ENCODE data around the gene RBM19. TPM values are rescaled to one million over a fixed set of nuclear protein-coding genes. Genes with fewer than 3 reads are reported as not detected.

RBM19 gene
- polyA plus RNA-seq, 3 donors from 2014 or later = 0.27 to 16.7 (median 4.8) TPM

DNA sequence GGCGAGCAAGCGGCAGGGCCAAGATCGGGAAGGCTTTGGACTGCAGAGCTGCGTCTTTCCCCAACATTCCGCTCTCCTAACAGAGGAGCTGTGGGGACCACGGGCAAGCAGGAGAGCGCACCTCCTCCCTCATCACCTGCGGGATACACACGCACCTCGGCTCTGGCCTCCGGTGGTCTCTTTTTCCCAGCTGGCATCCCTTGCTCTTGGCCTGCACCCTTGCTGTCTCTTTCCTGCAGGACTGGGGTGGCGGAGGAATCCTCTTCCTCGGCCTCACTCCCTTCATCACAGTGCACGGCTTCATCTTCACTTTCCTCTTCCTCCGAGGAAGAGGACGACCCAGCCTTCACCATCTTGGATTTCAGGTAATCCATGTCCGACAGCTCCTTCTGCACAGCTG lies 8.5 kb downstream of the RBM19 start:
- Mint-ChIP-seq H3K36me3 (peaks cover 25 to 77% (median 35%) of the 10 kb centered on the region in 3 donors), H3K27ac (peak overlapping the region in 1 of 6 donors; percentile 28)

DNA sequence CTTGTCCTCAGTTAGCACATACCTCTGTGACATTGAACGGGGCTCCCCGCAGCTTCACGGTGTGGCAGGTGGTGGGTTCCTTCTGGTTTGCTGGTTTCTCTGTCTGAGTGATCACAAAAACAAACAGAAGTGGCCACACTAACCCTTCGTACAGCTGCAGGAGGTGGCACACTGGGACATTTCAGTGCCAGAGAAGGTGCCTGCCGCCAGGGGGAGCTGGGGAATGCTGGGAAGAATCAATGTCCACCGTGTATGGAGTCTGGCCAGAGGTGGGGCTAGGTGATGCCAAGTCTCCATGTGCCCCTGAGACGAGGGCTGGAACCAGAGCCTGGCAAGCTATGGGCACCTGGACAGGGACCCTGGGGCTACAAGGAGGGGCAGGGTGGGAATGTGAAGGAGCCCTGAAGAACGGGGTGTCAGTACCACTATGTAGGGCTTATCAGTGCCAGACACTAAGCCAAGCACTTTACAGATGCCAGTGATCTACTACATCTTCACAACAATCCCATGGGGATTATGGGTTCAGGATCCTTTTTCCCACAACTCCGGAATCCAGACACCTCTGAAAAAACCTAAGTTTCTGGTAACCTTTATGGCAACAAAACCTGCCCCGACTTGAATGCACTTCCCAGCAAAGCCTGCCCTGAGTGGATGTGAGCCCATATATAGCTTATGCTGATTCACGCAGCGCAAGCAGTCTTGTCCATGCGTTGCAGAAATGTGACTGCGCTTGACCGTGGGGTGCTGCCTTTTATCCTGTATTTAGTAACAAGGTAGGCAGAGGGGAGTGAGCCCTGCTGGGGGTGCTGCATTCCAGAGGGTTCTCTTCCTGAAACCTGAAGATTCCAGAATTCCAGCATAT lies 10.8 kb downstream of the RBM19 start:
- H3K4me3 Mint-ChIP-seq = no peak overlapping the region
- H3K36me3 Mint-ChIP-seq = peaks cover 21 to 68% (median 30%) of the 10 kb centered on the region in 3 donors
- H3K27me3 Mint-ChIP-seq (ENCODE audit: low read depth in 3 of 3) = peaks cover 0 to 3% (median 0%) of the 10 kb centered on the region in 3 donors
- no peak for DNase-seq
- H3K4me1 Mint-ChIP-seq = no peaks in the 10 kb centered on the region
- H3K27ac Mint-ChIP-seq = no peak overlapping the region
- no peaks in the 10 kb centered on the region for H3K9me3 Mint-ChIP-seq

More for the DNA sequence above, 8.5 kb downstream of the RBM19 start:
- Mint-ChIP-seq H3K4me3 (no peak overlapping the region), H3K9me3 (no peaks in the 10 kb centered on the region), H3K4me1 (no peaks in the 10 kb centered on the region), H3K27me3 (ENCODE audit: low read depth in 3 of 3) (peaks cover 0 to 3% (median 0%) of the 10 kb centered on the region in 3 donors)
- DNase-seq = no peak

DNA sequence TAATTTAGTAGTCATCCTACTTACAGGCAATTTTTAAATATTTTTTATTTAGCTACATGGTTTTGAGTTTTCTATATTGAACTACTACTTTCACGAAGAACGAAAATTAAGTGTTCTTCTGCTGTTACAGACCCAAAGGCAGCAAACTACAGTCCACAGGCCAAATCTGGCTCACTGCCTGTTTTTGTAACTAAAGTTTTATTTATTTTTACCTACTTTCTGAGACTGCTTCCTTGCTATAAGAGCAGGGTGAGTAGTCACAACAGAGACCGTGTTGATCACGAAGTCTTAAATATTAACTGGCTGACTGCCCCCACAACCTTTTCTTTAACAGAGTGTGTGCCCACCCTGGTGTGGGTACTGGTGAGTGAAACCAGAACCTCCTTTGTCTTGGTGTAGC lies 11.6 kb downstream of the RBM19 start:
- H3K27ac Mint-ChIP-seq = no peak overlapping the region
- H3K4me1 Mint-ChIP-seq = no peaks in the 10 kb centered on the region

DNA sequence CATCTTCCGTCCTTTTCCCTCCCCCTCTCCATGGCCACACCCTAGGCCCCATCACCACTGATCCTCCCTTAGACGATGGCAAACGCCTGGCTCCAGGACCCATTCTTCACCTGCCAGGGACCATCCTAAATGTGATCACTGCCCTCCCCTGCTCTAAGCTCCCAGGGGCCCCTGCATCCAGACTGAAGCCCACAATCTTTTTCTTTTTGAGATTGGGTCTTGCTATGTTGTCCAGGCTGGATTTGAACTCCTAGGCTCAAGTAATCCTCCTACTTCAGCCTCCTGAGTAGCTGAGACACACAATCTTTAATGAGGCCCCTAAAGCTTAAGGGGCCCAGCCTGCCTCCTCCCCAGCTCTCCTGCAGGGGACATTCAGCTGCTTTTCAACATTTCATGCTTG lies 15.3 kb downstream of the RBM19 start:
- H3K36me3 Mint-ChIP-seq = peaks cover 12 to 67% (median 35%) of the 10 kb centered on the region in 3 donors
- H3K27ac Mint-ChIP-seq = no peak overlapping the region
- H3K4me3 Mint-ChIP-seq = no peak overlapping the region
- H3K27me3 Mint-ChIP-seq (ENCODE audit: low read depth in 3 of 3) = peaks cover 0 to 3% (median 0%) of the 10 kb centered on the region in 3 donors
- H3K9me3 Mint-ChIP-seq = no peaks in the 10 kb centered on the region
- DNase-seq = no peak
- no peaks in the 10 kb centered on the region for H3K4me1 Mint-ChIP-seq

More for the DNA sequence above, 11.6 kb downstream of the RBM19 start:
- peaks cover 0 to 3% (median 0%) of the 10 kb centered on the region in 3 donors for H3K27me3 Mint-ChIP-seq (ENCODE audit: low read depth in 3 of 3)
- no peak overlapping the region for H3K4me3 Mint-ChIP-seq
- DNase-seq = no peak
- H3K36me3 Mint-ChIP-seq = peaks cover 21 to 65% (median 34%) of the 10 kb centered on the region in 3 donors
- H3K9me3 Mint-ChIP-seq = no peaks in the 10 kb centered on the region

DNA sequence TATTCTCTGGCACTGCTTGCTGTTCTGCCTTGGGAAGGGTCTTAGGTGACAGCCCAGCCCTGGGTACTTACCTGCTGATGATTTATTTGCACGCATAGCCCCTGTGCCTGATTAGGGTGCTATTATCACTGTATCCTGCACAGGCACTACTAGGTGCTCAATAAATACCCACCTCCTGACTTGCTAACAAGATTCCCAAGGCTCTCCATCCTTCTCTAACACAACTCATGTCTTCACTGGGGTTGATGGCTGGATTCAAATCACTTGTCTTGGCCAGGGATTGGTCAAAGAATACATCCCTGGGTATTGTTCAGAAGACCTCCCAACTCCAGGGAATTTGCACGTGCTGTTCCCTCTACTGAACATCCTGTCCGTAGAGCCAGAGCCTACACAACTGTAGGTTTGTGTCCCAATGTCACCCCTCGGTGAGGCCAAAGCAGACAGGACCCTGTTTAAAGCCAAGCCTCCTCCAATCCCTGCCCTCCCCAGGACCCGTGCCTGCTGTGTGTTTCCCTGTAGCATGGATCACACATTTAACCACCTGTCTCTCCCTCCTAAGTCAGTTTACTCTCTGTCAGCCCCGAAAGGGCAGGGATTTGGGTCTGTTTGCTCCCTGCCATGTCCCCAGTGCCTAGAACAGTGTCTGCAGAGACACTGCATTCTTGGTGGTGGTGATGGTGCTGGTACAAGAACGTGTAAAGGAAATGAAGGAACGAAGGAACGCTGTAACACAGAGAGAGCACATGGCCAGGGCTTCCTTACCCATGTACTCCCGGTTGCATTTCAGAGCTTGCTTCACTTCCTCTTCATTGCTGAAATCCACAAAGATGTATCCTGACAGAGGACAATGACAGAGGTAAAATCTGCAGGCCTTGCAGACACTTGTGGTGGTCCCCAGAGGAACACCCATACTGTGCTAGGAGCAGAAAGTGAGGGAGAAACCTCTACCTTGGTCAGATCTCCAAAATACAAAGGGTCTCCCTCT lies 16.5 kb downstream of the RBM19 start:
- no peaks in the 10 kb centered on the region for H3K4me1 Mint-ChIP-seq
- H3K36me3 Mint-ChIP-seq = peaks cover 11 to 71% (median 28%) of the 10 kb centered on the region in 3 donors
- H3K27me3 Mint-ChIP-seq (ENCODE audit: low read depth in 3 of 3) = peaks cover 0 to 2% (median 0%) of the 10 kb centered on the region in 3 donors
- H3K9me3 Mint-ChIP-seq = no peaks in the 10 kb centered on the region
- no peak overlapping the region for H3K4me3 Mint-ChIP-seq
- DNase-seq = no peak
- H3K27ac Mint-ChIP-seq = no peak overlapping the region

DNA sequence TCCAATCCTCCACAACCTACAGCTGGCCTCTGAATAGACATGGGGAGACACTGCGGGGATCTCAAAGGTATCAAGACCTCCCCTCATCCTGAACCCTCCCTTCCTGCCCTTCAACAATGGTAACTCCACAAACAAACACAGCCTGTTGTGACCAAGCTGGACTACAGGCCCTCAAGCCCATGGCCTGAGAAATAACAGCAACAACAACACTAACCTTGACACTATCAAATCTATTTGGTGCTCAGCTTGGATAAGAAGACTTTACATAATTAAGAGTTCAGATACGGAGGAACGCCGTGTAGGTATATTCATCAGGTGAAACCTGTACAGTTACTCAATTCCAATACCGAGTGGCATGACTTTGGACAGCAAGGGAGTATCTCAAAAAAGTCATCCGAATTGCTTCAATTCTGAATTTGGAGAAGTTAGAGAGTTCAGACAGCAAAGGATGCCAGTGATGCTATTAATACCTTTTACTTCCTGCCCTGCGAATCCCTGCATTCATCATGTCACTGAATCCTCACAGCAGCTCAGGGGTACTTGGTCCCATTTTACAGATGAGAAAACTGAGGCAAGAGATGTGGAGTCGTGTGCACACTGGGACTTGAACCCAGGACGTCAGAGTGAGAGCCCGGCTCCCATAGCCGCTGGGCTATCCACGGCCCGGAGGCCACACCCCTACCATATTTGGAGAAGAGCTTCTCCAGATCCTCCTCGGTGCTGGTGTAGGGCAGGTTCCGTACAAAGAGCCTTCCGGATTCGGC lies 17.8 kb downstream of the RBM19 start:
- Mint-ChIP-seq H3K9me3 (no peaks in the 10 kb centered on the region), H3K27ac (no peak overlapping the region), H3K27me3 (ENCODE audit: low read depth in 3 of 3) (peaks cover 0 to 2% (median 0%) of the 10 kb centered on the region in 3 donors), H3K4me1 (no peaks in the 10 kb centered on the region), H3K36me3 (peaks cover 11 to 64% (median 22%) of the 10 kb centered on the region in 3 donors), H3K4me3 (no peak overlapping the region)
- DNase-seq = no peak

DNA sequence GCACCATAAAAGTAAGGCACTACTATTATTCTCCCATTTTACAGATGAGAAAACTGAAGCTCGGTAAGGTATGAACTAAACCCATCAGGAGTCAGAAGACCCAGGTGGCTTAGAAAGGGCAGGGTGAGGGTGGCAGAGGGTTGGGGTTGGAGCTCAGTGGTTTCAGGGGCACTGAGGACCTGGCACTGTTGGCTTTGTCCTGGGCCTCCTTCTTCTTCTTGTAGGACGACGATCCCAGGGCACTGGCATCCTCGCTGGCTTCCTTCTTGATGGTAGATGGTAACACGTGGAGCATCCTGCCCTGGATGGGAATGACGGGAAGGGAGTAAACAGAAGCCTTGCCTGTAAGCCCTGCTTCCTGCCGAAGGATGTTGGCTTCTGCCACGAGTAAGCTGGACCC lies 19.9 kb downstream of the RBM19 start:
- H3K36me3 Mint-ChIP-seq = peaks cover 16 to 72% (median 31%) of the 10 kb centered on the region in 3 donors
- H3K4me3 Mint-ChIP-seq = no peak overlapping the region
- peaks cover 0 to 3% (median 2%) of the 10 kb centered on the region in 3 donors for H3K27me3 Mint-ChIP-seq (ENCODE audit: low read depth in 3 of 3)
- H3K9me3 Mint-ChIP-seq = no peaks in the 10 kb centered on the region
- no peak overlapping the region for H3K27ac Mint-ChIP-seq
- no peak for DNase-seq
- no peaks in the 10 kb centered on the region for H3K4me1 Mint-ChIP-seq

DNA sequence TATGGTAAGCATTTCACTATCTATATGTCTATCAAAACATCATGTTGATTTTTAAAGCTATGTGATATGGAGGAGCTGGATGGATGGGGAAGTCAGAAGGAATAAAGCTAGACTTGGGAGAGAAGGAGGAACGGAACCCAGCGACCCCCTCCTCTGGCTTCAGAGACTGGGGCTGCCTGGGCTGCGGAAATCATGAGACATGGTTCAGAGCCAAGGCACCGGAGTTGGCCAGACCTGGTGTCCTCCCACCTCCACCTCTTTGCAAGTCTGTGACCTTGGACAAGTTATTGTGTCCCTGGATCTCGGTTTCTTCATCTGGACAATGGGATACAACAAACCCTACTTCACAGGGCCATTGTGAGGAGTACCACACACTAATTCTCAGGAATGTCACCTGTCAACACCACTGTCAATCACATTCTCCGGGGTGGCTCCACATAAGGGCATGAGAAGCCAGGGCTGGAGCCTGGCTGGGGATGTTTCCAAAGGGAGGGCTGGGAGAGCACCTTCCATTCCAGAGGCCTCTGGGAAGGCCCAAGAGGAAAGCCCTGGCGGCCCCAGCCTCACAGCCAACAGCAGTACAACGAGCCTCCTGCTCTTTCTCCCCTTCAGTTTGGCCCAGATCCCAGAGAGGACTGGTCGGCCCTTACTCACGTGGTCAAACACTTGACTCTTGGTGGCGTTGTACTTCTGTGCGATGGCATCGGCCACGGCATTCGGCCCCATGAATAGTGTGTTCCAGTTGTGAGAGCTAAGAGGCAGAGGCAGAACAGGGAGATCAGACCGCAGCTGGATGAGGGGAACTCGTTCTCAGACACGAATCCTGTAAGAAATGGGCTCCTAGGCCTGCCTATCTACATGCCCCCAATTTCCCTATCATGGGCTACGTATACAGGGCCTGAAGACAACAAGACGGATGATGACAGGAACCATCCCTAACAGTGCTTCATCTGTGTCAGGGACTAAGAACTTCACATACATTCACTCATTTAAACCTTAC lies 20.7 kb downstream of the RBM19 start:
- Mint-ChIP-seq H3K27me3 (ENCODE audit: low read depth in 3 of 3) (peaks cover 0 to 3% (median 2%) of the 10 kb centered on the region in 3 donors), H3K4me3 (no peak overlapping the region), H3K27ac (no peak overlapping the region), H3K4me1 (no peaks in the 10 kb centered on the region), H3K36me3 (peaks cover 19 to 69% (median 33%) of the 10 kb centered on the region in 3 donors), H3K9me3 (no peaks in the 10 kb centered on the region)
- no peak for DNase-seq

DNA sequence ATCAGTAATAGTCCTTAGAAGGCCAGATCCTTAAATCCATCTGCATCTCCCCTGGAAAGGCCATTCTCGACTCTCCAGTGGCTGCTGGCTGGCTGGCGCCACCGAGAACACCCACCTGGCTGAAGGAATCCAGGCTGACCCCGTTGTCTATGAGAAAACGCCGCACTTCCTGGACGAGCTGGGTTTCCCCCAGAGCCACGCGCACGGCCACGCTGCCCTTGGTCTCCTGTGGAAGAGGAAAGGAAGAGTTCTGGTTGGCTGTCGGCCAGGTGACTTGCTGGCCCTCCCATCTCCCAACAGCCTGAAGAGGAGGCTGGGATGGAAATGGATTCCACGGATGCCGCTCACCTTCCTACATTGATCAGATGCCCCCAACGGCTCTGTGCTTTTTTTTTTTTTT lies 23.9 kb downstream of the RBM19 start:
- DNase-seq = no peak
- H3K9me3 Mint-ChIP-seq = no peaks in the 10 kb centered on the region
- H3K27me3 Mint-ChIP-seq (ENCODE audit: low read depth in 3 of 3) = peaks cover 0 to 3% (median 0%) of the 10 kb centered on the region in 3 donors
- H3K4me1 Mint-ChIP-seq = no peaks in the 10 kb centered on the region
- peaks cover 26 to 59% (median 26%) of the 10 kb centered on the region in 3 donors for H3K36me3 Mint-ChIP-seq
- no peak overlapping the region for H3K4me3 Mint-ChIP-seq
- no peak overlapping the region for H3K27ac Mint-ChIP-seq

DNA sequence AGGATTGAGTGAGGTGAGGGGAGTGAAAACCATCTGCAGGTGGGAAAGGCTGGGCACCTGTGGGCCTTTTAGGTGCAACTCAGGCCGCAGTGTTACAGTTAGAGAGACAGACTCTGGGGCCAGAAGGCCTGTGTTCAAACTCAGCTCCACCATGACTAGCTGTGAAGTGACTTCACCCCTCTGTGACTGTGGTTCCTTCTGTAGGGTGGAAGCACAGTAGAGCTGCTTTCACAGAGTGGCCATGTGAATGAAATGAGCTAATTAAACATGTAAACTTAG lies 25.0 kb downstream of the RBM19 start:
- DNase-seq = no peak
- H3K27me3 Mint-ChIP-seq (ENCODE audit: low read depth in 3 of 3) = peaks cover 0 to 3% (median 0%) of the 10 kb centered on the region in 3 donors
- H3K4me3 Mint-ChIP-seq = no peak overlapping the region
- H3K9me3 Mint-ChIP-seq = no peaks in the 10 kb centered on the region
- H3K4me1 Mint-ChIP-seq = no peaks in the 10 kb centered on the region
- H3K27ac Mint-ChIP-seq = no peak overlapping the region
- peaks cover 26 to 57% (median 33%) of the 10 kb centered on the region in 3 donors for H3K36me3 Mint-ChIP-seq

DNA sequence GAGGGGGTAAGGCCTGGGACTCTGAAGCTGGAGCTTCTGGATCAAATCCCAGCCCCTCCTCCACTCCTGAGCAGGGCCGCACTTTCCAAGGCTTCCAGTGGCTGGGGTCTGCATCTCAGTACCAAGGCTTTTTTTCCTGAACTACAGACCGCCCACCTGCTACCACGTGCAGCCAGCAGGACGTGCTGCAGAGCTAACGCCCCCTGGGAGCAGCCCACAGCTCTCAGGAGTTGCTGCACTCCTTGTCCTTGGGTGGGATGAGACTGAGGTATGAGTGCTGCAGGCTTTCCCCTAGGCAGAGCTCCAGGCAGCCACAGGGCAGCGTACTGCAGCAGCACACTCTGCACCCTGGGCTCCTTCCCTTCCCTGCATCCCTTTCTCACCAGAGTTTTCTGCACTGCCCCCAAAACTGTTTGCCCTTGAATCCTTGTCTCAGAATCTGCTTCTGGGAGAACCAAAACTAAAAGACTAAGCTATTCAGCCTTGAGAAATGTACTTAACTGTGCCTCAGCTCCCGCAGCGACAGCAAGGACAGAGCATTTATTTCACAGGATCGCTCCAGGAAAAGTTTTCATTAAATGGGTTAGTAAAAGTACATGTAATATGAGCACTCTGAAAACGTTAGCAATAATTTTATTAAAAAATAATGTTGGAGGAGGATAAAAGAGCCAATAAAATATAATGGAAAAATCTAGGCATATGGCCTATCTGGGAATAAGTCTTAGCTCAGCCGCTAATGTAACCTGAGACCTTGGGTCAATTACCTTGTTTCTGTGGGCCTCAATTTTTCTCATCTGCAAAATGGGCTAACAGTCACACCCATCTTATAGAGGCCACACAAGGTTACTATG lies 25.5 kb downstream of the RBM19 start:
- no peaks in the 10 kb centered on the region for H3K9me3 Mint-ChIP-seq
- DNase-seq = no peak
- no peaks in the 10 kb centered on the region for H3K4me1 Mint-ChIP-seq
- no peak overlapping the region for H3K4me3 Mint-ChIP-seq
- H3K27me3 Mint-ChIP-seq (ENCODE audit: low read depth in 3 of 3) = peaks cover 0 to 3% (median 0%) of the 10 kb centered on the region in 3 donors
- H3K27ac Mint-ChIP-seq = no peak overlapping the region
- peaks cover 26 to 55% (median 33%) of the 10 kb centered on the region in 3 donors for H3K36me3 Mint-ChIP-seq

DNA sequence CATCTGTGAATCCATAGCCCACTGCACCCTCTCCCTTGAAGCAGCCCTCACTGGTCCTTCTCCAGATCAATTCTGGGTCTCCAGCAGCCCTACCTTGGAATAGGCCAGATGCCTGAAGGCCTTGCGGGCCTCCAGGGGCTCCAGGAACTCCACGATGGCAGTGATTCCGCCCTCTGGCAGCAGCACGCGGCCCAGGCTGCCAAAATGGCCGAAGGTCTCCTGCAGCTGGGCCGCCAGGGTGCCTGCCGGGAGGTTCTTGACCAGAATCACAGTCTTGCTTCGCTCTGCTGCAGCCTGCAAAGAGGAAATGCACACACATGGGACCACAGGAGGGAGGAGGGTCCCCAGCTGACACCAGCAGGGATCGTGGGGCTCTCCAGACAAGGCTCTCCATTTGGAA lies 26.3 kb downstream of the RBM19 start:
- no peak for DNase-seq
- peaks cover 0 to 3% (median 0%) of the 10 kb centered on the region in 3 donors for H3K27me3 Mint-ChIP-seq (ENCODE audit: low read depth in 3 of 3)
- no peaks in the 10 kb centered on the region for H3K4me1 Mint-ChIP-seq
- H3K9me3 Mint-ChIP-seq = no peaks in the 10 kb centered on the region
- peaks cover 29 to 54% (median 38%) of the 10 kb centered on the region in 3 donors for H3K36me3 Mint-ChIP-seq
- no peak overlapping the region for H3K27ac Mint-ChIP-seq
- H3K4me3 Mint-ChIP-seq = no peak overlapping the region
